Testis (tissue), 3 donors: Measurements from ENCODE around the gene LRRK1. TPM values are rescaled to one million over a fixed set of nuclear protein-coding genes. Genes with fewer than 3 reads are reported as not detected.

Experiments used
- DNase-seq: peaks from one replicate; pipeline ENCODE4 v3.0.0-alpha.2; 2019
- H3K27ac ChIP-seq, 2 donors: fragments of 200-600 bp; sonication (generic); one replicate each; pipeline ENCODE4 v1.5.1; 2019
- H3K27me3 ChIP-seq: fragments of 200-600 bp; sonication (generic); one replicate; pipeline ENCODE4 v1.5.1; 2019
- H3K36me3 ChIP-seq: fragments of 200-600 bp; sonication (generic); one replicate; pipeline ENCODE4 v1.5.1; 2017; ENCODE audit warnings: low read depth; ENCODE audit errors: missing control alignments
- H3K4me1 ChIP-seq: fragments of 200-600 bp; sonication (generic); one replicate; pipeline ENCODE4 v1.5.1; 2019
- H3K4me3 ChIP-seq, 2 donors: fragments of 200-600 bp; sonication (generic); one replicate each; pipeline ENCODE4 v1.5.1; 2017 to 2019
- H3K9me3 ChIP-seq: fragments of 200-600 bp; sonication (generic); one replicate; pipeline ENCODE4 v1.5.1; 2017
- CTCF ChIP-seq, 3 experiments: fragments of 450-650 bp in 2 of 3; fragments of 200-600 bp in 1 of 3; sonication (generic) in 1 of 3; IDR thresholded peaks; one replicate each; pipeline ENCODE4 v1.5.1; 2016 to 2019; ENCODE audit warnings: antibody characterized with exemption in 3 of 3, mild to moderate bottlenecking in 2 of 3, moderate library complexity in 1 of 3
- POLR2A ChIP-seq: fragments of 450-650 bp; IDR thresholded peaks from one replicate; pipeline ENCODE4 v1.6.1; 2017; ENCODE audit warnings: antibody characterized with exemption, mild to moderate bottlenecking, moderate library complexity
- WGBS, 2 donors: methylation state at CpG; one replicate each; pipeline ENCODE4 v1.1.5; 2018; 5-methylcytosine and 5-hydroxymethylcytosine counted together
- intact Hi-C: fragments of 100-400 bp; cut with DNase I; formaldehyde crosslinking; loops from one replicate; pipeline ENCODE4 v1.15.1; 2023; ENCODE audit warnings: low total_unique reads
- polyA plus RNA-seq: library from polyadenylated mRNA; stranded (reverse); fragments of 350-450 nt; fragmentation: Illumina TruSeq; extraction: RNeasy Lipid Tissue Mini Kit (QIAGEN cat#74804); gene quantifications from one replicate; pipeline ENCODE4 v1.2.3, GENCODE V29; 2014; ENCODE audit warnings: low read depth, low replicate concordance; ENCODE audit not compliant: insufficient read depth
- total RNA-seq, 2 donors: library from RNA; depleted of rRNA; stranded (reverse); fragments of >200 nt; gene quantifications; one replicate each; pipeline ENCODE4 v1.2.3, GENCODE V29; 2016

Gene LRRK1
- total and polyA plus RNA-seq, 3 donors from 2014 or later = 18.8 to 24.6 (median 23.0) TPM

GRCh38 chr15:101038327-101039003, 119.3 kb downstream of the LRRK1 start:
- Histone ChIP-seq H3K36me3 (no peaks in the 10 kb centered on the region), H3K27me3 (no peaks in the 10 kb centered on the region), H3K9me3 (no peaks in the 10 kb centered on the region), H3K27ac (no peak overlapping the region), H3K4me1 (no peaks in the 10 kb centered on the region), H3K4me3 (no peak overlapping the region)
- intact Hi-C loops = no loop called here
- WGBS, 2 donors = 90 to 91% methylated on average over 6 of the region's 6 CpGs
- no peak for DNase-seq
- TF ChIP-seq CTCF (IDR thresholded peaks at IDR 0.05) (no peak), POLR2A (no peak)

- Histone ChIP-seq H3K36me3 (no peaks in the 10 kb centered on the region), H3K27me3 (no peaks in the 10 kb centered on the region), H3K27ac (no peak overlapping the region), H3K4me1 (peaks cover 7% of the 10 kb centered on the region), H3K4me3 (no peak overlapping the region), H3K9me3 (no peaks in the 10 kb centered on the region)
- intact Hi-C loops = no loop called here
- 84 to 92% methylated on average over 3 of the region's 3 CpGs for WGBS, 2 donors
- DNase-seq = no peak
- TF ChIP-seq POLR2A (no peak), CTCF (IDR thresholded peaks at IDR 0.05) (no peak)
Measured at GRCh38 chr15:101039461-101039860, 120.3 kb downstream of the LRRK1 start.

GRCh38 chr15:101042320-101042719, 123.2 kb downstream of the LRRK1 start:
- Histone ChIP-seq H3K9me3 (no peaks in the 10 kb centered on the region), H3K4me3 (no peak overlapping the region), H3K27ac (no peak overlapping the region), H3K27me3 (no peaks in the 10 kb centered on the region), H3K4me1 (peaks cover 29% of the 10 kb centered on the region), H3K36me3 (no peaks in the 10 kb centered on the region)
- no peak for TF ChIP-seq POLR2A
- no peak for TF ChIP-seq CTCF (IDR thresholded peaks at IDR 0.05)
- intact Hi-C loops = no loop called here
- peak; percentile 8 for DNase-seq
- 95 to 97% methylated on average over 4 of the region's 4 CpGs for WGBS, 2 donors

- H3K27me3 ChIP-seq = no peaks in the 10 kb centered on the region
- H3K27ac ChIP-seq = no peak overlapping the region
- TF ChIP-seq CTCF (IDR thresholded peaks at IDR 0.05) (no peak), POLR2A (no peak)
- H3K36me3 ChIP-seq = no peaks in the 10 kb centered on the region
- peaks cover 29% of the 10 kb centered on the region for H3K4me1 ChIP-seq
- no peaks in the 10 kb centered on the region for H3K9me3 ChIP-seq
- WGBS, 2 donors = 94 to 95% methylated on average over 5 of the region's 5 CpGs
- intact Hi-C loops = no loop called here
- no peak overlapping the region for H3K4me3 ChIP-seq
- peak; percentile 6 for DNase-seq
Measured at GRCh38 chr15:101043011-101043410, 123.9 kb downstream of the LRRK1 start.
